HEK293T (cell line): Measurements from ENCODE around the gene THAP4.

ENCODE experiments used
- ARNT ChIP-seq: fragments of 450-650 bp; IDR thresholded peaks from 2 replicates; pipeline ENCODE4 v1.6.1; 2017; ENCODE audit warnings: mild to moderate bottlenecking
- BHLHE40 ChIP-seq: fragments of 450-650 bp; IDR thresholded peaks from 2 replicates; pipeline ENCODE4 v1.6.1; 2016; ENCODE audit warnings: mild to moderate bottlenecking, moderate library complexity, borderline replicate concordance
- CTBP1 ChIP-seq: fragments of 450-650 bp; IDR thresholded peaks from 2 replicates; pipeline ENCODE4 v1.6.1; 2016; ENCODE audit warnings: borderline replicate concordance
- ELF4 ChIP-seq: fragments of 450-650 bp; IDR thresholded peaks from 2 replicates; pipeline ENCODE4 v1.6.1; 2017; ENCODE audit warnings: antibody characterized with exemption
- FOXA1 ChIP-seq: fragments of 450-650 bp; IDR thresholded peaks from 2 replicates; pipeline ENCODE4 v1.6.1; 2016; ENCODE audit warnings: mild to moderate bottlenecking
- HDGF ChIP-seq: fragments of 450-650 bp; IDR thresholded peaks from 2 replicates; pipeline ENCODE4 v1.6.1; 2017; ENCODE audit warnings: antibody characterized with exemption, borderline replicate concordance
- NFRKB ChIP-seq: fragments of 450-650 bp; IDR thresholded peaks from 2 replicates; pipeline ENCODE4 v1.6.1; 2016; ENCODE audit warnings: mild to moderate bottlenecking, moderate library complexity
- SP1 ChIP-seq: fragments of 450-650 bp; IDR thresholded peaks from 2 replicates; pipeline ENCODE4 v1.6.1; 2017
- SUZ12 ChIP-seq: fragments of 450-650 bp; IDR thresholded peaks from 2 replicates; pipeline ENCODE4 v1.6.1; 2016; ENCODE audit warnings: mild to moderate bottlenecking
- TARDBP ChIP-seq: fragments of 450-650 bp; IDR thresholded peaks from 2 replicates; pipeline ENCODE4 v1.6.1; 2016

DNA sequence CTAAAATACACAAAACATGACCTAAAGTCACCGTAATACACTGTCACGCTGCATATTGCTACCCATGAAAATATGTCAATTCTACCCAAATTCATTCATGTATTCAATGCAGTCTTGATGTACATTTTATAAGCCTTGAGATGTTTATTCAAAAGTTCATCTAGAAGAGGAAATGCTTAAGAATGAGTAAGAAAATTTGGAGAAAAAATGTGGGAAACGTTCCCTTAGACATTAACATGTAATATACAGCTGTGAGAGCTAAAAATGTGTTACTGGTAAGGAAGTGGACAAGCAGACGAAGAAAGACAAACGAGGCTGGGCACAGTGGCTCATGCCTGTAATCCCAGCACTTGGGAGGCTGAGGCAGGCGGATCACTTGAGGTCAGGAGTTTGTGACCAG lies 37.3 kb downstream of the THAP4 start:
- TF ChIP-seq BHLHE40 = no peak
- TF ChIP-seq SP1 = no peak
- TF ChIP-seq TARDBP = no peak
- TF ChIP-seq ARNT = no peak
- TF ChIP-seq HDGF = no peak
- no peak for TF ChIP-seq NFRKB
- no peak for TF ChIP-seq CTBP1
- no peak for TF ChIP-seq SUZ12
- TF ChIP-seq FOXA1 = no peak
- no peak for TF ChIP-seq ELF4
